Measurements from ENCODE around the gene CATSPERB. TPM values are rescaled to one million over a fixed set of nuclear protein-coding genes. Genes with fewer than 3 reads are reported as not detected.

The CATSPERB gene
- total RNA-seq (0.99 TPM), polyA plus RNA-seq (1.8 TPM)
- long read RNA-seq, donor 1, result 0 reads
- long read RNA-seq, donor 2, result 0 reads
- long read RNA-seq, donor 3, result 0 reads
- long read RNA-seq, donor 4, partial matches to known transcripts, result 0 of 1 reads
- long read RNA-seq, donor 4, other reads (novel, unspliced or antisense), result 0 of 1 reads
- long read RNA-seq, donor 5, result 0 reads
- long read RNA-seq, donor 6, result 0 reads
- long read RNA-seq, donor 7, result 0 reads
- long read RNA-seq, donor 8, result 0 reads
- long read RNA-seq, donor 9, result 0 reads
- long read RNA-seq, donor 10, result 0 reads

- no peak within 1 kb of the TSS for H3K27ac ChIP-seq (ENCODE audit: low read depth in 1 of 2, low read length in 1 of 2)
- WGBS, result 98% methylated on average over 2 of the region's 2 CpGs
- H3K4me1 ChIP-seq (ENCODE audit: control insufficient read depth in 2 of 2, insufficient read depth in 2 of 2, low read length in 2 of 2), result no peaks in the 10 kb centered on the region
- H3K27me3 ChIP-seq (ENCODE audit: control insufficient read depth in 2 of 2, insufficient read depth in 1 of 2, low read length in 1 of 2), result no peaks in the 10 kb centered on the region
- H3K4me3 ChIP-seq (ENCODE audit: low read length in 2 of 2), result no peak within 1 kb of the TSS
- no peaks in the 10 kb centered on the region for H3K36me3 ChIP-seq (ENCODE audit: control insufficient read depth in 2 of 2, insufficient read depth in 2 of 2, low read length in 1 of 2)
- H3K9me3 ChIP-seq (ENCODE audit: control insufficient read depth in 2 of 2, insufficient read depth in 1 of 2, low read length in 1 of 2), result no peaks in the 10 kb centered on the region
- DNase-seq (ENCODE audit: low read depth in 6 of 9, low spot score in 9 of 9), result no peak
Measured at GRCh38 chr14:91731986-91732385, at the start of gene CATSPERB. TSS of gene CATSPERB (minus strand) at chr14:91732086. CDS start at chr14:91729479, 2,607 bp downstream.

GRCh38 chr14:91780452-91780851, 48.6 kb upstream of the CATSPERB start:
- no peaks in the 10 kb centered on the region for H3K36me3 ChIP-seq (ENCODE audit: control insufficient read depth in 2 of 2, insufficient read depth in 2 of 2, low read length in 1 of 2)
- H3K4me1 ChIP-seq (ENCODE audit: control insufficient read depth in 2 of 2, insufficient read depth in 2 of 2, low read length in 2 of 2), result no peaks in the 10 kb centered on the region
- H3K27me3 ChIP-seq (ENCODE audit: control insufficient read depth in 2 of 2, insufficient read depth in 1 of 2, low read length in 1 of 2), result no peaks in the 10 kb centered on the region
- no peak overlapping the region for H3K4me3 ChIP-seq (ENCODE audit: low read length in 2 of 2)
- 77% methylated on average over 3 of the region's 3 CpGs for WGBS
- no peak for DNase-seq (ENCODE audit: low read depth in 6 of 9, low spot score in 9 of 9)
- H3K27ac ChIP-seq (ENCODE audit: low read depth in 1 of 2, low read length in 1 of 2), result no peak overlapping the region
- no peaks in the 10 kb centered on the region for H3K9me3 ChIP-seq (ENCODE audit: control insufficient read depth in 2 of 2, insufficient read depth in 1 of 2, low read length in 1 of 2)

GRCh38 chr14:91778217-91778616, 46.3 kb upstream of the CATSPERB start:
- no peaks in the 10 kb centered on the region for H3K27me3 ChIP-seq (ENCODE audit: control insufficient read depth in 2 of 2, insufficient read depth in 1 of 2, low read length in 1 of 2)
- no peak overlapping the region for H3K4me3 ChIP-seq (ENCODE audit: low read length in 2 of 2)
- WGBS, result over 99% methylated on average over 2 of the region's 2 CpGs
- no peak for DNase-seq (ENCODE audit: low read depth in 6 of 9, low spot score in 9 of 9)
- no peak overlapping the region for H3K27ac ChIP-seq (ENCODE audit: low read depth in 1 of 2, low read length in 1 of 2)
- H3K4me1 ChIP-seq (ENCODE audit: control insufficient read depth in 2 of 2, insufficient read depth in 2 of 2, low read length in 2 of 2), result no peaks in the 10 kb centered on the region
- H3K9me3 ChIP-seq (ENCODE audit: control insufficient read depth in 2 of 2, insufficient read depth in 1 of 2, low read length in 1 of 2), result no peaks in the 10 kb centered on the region
- no peaks in the 10 kb centered on the region for H3K36me3 ChIP-seq (ENCODE audit: control insufficient read depth in 2 of 2, insufficient read depth in 2 of 2, low read length in 1 of 2)

GRCh38 chr14:91774140-91775096, 42.5 kb upstream of the CATSPERB start:
- WGBS, result 46% methylated on average over 5 of the region's 5 CpGs
- DNase-seq (ENCODE audit: low read depth in 6 of 9, low spot score in 9 of 9), result no peak
- no peaks in the 10 kb centered on the region for H3K27me3 ChIP-seq (ENCODE audit: control insufficient read depth in 2 of 2, insufficient read depth in 1 of 2, low read length in 1 of 2)
- H3K4me3 ChIP-seq (ENCODE audit: low read length in 2 of 2), result no peak overlapping the region
- H3K27ac ChIP-seq (ENCODE audit: low read depth in 1 of 2, low read length in 1 of 2), result no peak overlapping the region
- H3K4me1 ChIP-seq (ENCODE audit: control insufficient read depth in 2 of 2, insufficient read depth in 2 of 2, low read length in 2 of 2), result no peaks in the 10 kb centered on the region
- no peaks in the 10 kb centered on the region for H3K9me3 ChIP-seq (ENCODE audit: control insufficient read depth in 2 of 2, insufficient read depth in 1 of 2, low read length in 1 of 2)
- H3K36me3 ChIP-seq (ENCODE audit: control insufficient read depth in 2 of 2, insufficient read depth in 2 of 2, low read length in 1 of 2), result no peaks in the 10 kb centered on the region

GRCh38 chr14:91770185-91770584, 38.3 kb upstream of the CATSPERB start:
- no peaks in the 10 kb centered on the region for H3K27me3 ChIP-seq (ENCODE audit: control insufficient read depth in 2 of 2, insufficient read depth in 1 of 2, low read length in 1 of 2)
- no peak for DNase-seq (ENCODE audit: low read depth in 6 of 9, low spot score in 9 of 9)
- H3K27ac ChIP-seq (ENCODE audit: low read depth in 1 of 2, low read length in 1 of 2), result no peak overlapping the region
- no peaks in the 10 kb centered on the region for H3K36me3 ChIP-seq (ENCODE audit: control insufficient read depth in 2 of 2, insufficient read depth in 2 of 2, low read length in 1 of 2)
- H3K4me3 ChIP-seq (ENCODE audit: low read length in 2 of 2), result no peak overlapping the region
- no peaks in the 10 kb centered on the region for H3K4me1 ChIP-seq (ENCODE audit: control insufficient read depth in 2 of 2, insufficient read depth in 2 of 2, low read length in 2 of 2)
- H3K9me3 ChIP-seq (ENCODE audit: control insufficient read depth in 2 of 2, insufficient read depth in 1 of 2, low read length in 1 of 2), result no peaks in the 10 kb centered on the region
- 98% methylated on average over 2 of the region's 2 CpGs for WGBS

GRCh38 chr14:91755570-91756295, 23.8 kb upstream of the CATSPERB start:
- Histone ChIP-seq H3K4me3 (ENCODE audit: low read length in 2 of 2) (no peak overlapping the region), H3K4me1 (ENCODE audit: control insufficient read depth in 2 of 2, insufficient read depth in 2 of 2, low read length in 2 of 2) (no peaks in the 10 kb centered on the region), H3K36me3 (ENCODE audit: control insufficient read depth in 2 of 2, insufficient read depth in 2 of 2, low read length in 1 of 2) (no peaks in the 10 kb centered on the region), H3K27me3 (ENCODE audit: control insufficient read depth in 2 of 2, insufficient read depth in 1 of 2, low read length in 1 of 2) (no peaks in the 10 kb centered on the region), H3K9me3 (ENCODE audit: control insufficient read depth in 2 of 2, insufficient read depth in 1 of 2, low read length in 1 of 2) (peaks cover 3 to 10% of the 10 kb centered on the region in 2 donors), H3K27ac (ENCODE audit: low read depth in 1 of 2, low read length in 1 of 2) (no peak overlapping the region)
- DNase-seq (ENCODE audit: low read depth in 6 of 9, low spot score in 9 of 9), result no peak
- WGBS, result 85% methylated on average over 4 of the region's 4 CpGs

GRCh38 chr14:91754819-91755218, 22.9 kb upstream of the CATSPERB start:
- H3K9me3 ChIP-seq (ENCODE audit: control insufficient read depth in 2 of 2, insufficient read depth in 1 of 2, low read length in 1 of 2), result peaks cover 0 to under 1% of the 10 kb centered on the region in 2 donors
- H3K4me3 ChIP-seq (ENCODE audit: low read length in 2 of 2), result no peak overlapping the region
- no peak overlapping the region for H3K27ac ChIP-seq (ENCODE audit: low read depth in 1 of 2, low read length in 1 of 2)
- no peaks in the 10 kb centered on the region for H3K4me1 ChIP-seq (ENCODE audit: control insufficient read depth in 2 of 2, insufficient read depth in 2 of 2, low read length in 2 of 2)
- 98% methylated on average over 1 of the region's 1 CpG for WGBS
- no peak for DNase-seq (ENCODE audit: low read depth in 6 of 9, low spot score in 9 of 9)
- no peaks in the 10 kb centered on the region for H3K36me3 ChIP-seq (ENCODE audit: control insufficient read depth in 2 of 2, insufficient read depth in 2 of 2, low read length in 1 of 2)
- no peaks in the 10 kb centered on the region for H3K27me3 ChIP-seq (ENCODE audit: control insufficient read depth in 2 of 2, insufficient read depth in 1 of 2, low read length in 1 of 2)

GRCh38 chr14:91754185-91754584, 22.3 kb upstream of the CATSPERB start:
- Histone ChIP-seq H3K27ac (ENCODE audit: low read depth in 1 of 2, low read length in 1 of 2) (no peak overlapping the region), H3K27me3 (ENCODE audit: control insufficient read depth in 2 of 2, insufficient read depth in 1 of 2, low read length in 1 of 2) (no peaks in the 10 kb centered on the region), H3K9me3 (ENCODE audit: control insufficient read depth in 2 of 2, insufficient read depth in 1 of 2, low read length in 1 of 2) (no peaks in the 10 kb centered on the region), H3K36me3 (ENCODE audit: control insufficient read depth in 2 of 2, insufficient read depth in 2 of 2, low read length in 1 of 2) (no peaks in the 10 kb centered on the region), H3K4me1 (ENCODE audit: control insufficient read depth in 2 of 2, insufficient read depth in 2 of 2, low read length in 2 of 2) (no peaks in the 10 kb centered on the region), H3K4me3 (ENCODE audit: low read length in 2 of 2) (no peak overlapping the region)
- WGBS, result 96% methylated on average over 1 of the region's 1 CpG
- DNase-seq (ENCODE audit: low read depth in 6 of 9, low spot score in 9 of 9), result no peak

Data from thymus (tissue), 14 donors.